Measurements from ENCODE around the gene ELK1.

Gene ELK1

DNA sequence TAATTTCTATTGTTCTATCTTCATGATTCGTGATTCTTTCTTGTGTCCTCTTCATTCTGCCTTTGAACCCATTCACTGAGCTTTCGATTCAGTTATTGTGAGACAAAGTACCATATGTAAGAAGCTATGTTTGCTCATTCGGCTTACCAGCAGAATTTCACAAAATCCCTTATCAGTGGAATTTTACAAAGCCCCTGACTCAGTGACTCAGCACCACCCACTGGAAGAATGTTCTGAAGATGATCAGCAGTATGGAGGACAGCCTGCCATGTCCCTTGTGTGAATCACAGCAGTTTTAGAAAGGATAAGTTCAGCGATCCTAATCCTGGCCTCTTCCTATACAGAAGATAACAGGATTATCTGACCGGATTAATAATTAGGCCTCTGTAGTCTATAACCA, 14.4 kb upstream of the ELK1 start:
- no peaks in the 10 kb centered on the region for H3K9me3 ChIP-seq
- H3K4me3 ChIP-seq = no peak overlapping the region
- TF ChIP-seq Cebpa-rat (IDR thresholded peaks at IDR 0.05) = no peak
- no peak overlapping the region for H3K4me2 ChIP-seq
- H3K27me3 ChIP-seq = peaks cover 57% of the 10 kb centered on the region
- H3K4me1 ChIP-seq = peaks cover 2% of the 10 kb centered on the region
- no peak overlapping the region for H3K9ac ChIP-seq
- no peaks in the 10 kb centered on the region; the same call in 1 of the 2 replicates for H4K20me1 ChIP-seq
- H3K36me3 ChIP-seq = no peaks in the 10 kb centered on the region
- no peak overlapping the region for H3K27ac ChIP-seq

- no peak overlapping the region for H3K4me2 ChIP-seq
- H3K27ac ChIP-seq = no peak overlapping the region
Observed at GRCh38 chrX:47662144-47662657, 11.8 kb upstream of the ELK1 start.

DNA sequence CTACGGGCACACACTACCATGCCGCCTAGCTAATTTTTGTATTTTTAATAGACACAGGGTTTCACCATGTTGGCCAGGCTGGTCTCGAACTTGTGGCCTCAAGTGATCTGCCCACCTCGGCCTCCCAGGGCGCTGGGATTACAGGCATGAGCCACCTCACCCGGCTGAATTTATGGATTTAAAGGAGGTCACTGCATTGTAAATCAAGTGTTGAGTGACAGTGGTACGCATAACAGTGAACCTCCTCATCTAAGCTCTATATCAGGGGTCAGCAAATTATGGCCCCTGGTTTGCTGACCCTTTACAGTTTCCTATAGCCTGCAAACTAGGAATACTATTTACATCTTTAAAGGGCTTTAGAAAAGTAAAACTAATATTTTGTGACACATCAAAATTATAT, 11.2 kb upstream of the ELK1 start:
- peaks cover 10% of the 10 kb centered on the region; the same call in 1 of the 2 replicates for H4K20me1 ChIP-seq
- H3K4me1 ChIP-seq = peaks cover 7% of the 10 kb centered on the region
- H3K27ac ChIP-seq = no peak overlapping the region
- peaks cover 62% of the 10 kb centered on the region for H3K27me3 ChIP-seq
- H3K4me2 ChIP-seq = no peak overlapping the region
- H3K36me3 ChIP-seq = peaks cover 13% of the 10 kb centered on the region
- 0 out of 2 replicates have a peak, but pooled peaks cover 8% of the 10 kb centered on the region for H3K9me3 ChIP-seq
- H3K9ac ChIP-seq = no peak overlapping the region
- H3K4me3 ChIP-seq = no peak overlapping the region
- no peak for TF ChIP-seq Cebpa-rat (IDR thresholded peaks at IDR 0.05)

More at GRCh38 chrX:47662144-47662657, 11.8 kb upstream of the ELK1 start:
- Histone ChIP-seq H3K36me3 (peaks cover 6% of the 10 kb centered on the region), H3K4me3 (no peak overlapping the region), H3K9ac (no peak overlapping the region), H3K27me3 (peaks cover 59% of the 10 kb centered on the region), H4K20me1 (peaks cover 8% of the 10 kb centered on the region; the same call in 1 of the 2 replicates), H3K4me1 (peaks cover 7% of the 10 kb centered on the region), H3K9me3 (0 out of 2 replicates have a peak, but pooled peaks cover 8% of the 10 kb centered on the region)
- TF ChIP-seq Cebpa-rat (IDR thresholded peaks at IDR 0.05) = no peak

- Histone ChIP-seq H4K20me1 (peaks cover 10% of the 10 kb centered on the region; the same call in 1 of the 2 replicates), H3K4me1 (peaks cover 7% of the 10 kb centered on the region), H3K4me3 (peak overlapping the region; percentile 70), H3K9me3 (0 out of 2 replicates have a peak, but pooled peaks cover 8% of the 10 kb centered on the region), H3K27me3 (peaks cover 62% of the 10 kb centered on the region), H3K36me3 (peaks cover 32% of the 10 kb centered on the region), H3K9ac (0 out of 2 replicates have a peak overlapping the region, but pooled peaks have one; percentile 86), H3K27ac (peak overlapping the region; percentile 89; the same call in 1 of the 2 replicates), H3K4me2 (peak overlapping the region; percentile 57)
- no peak for TF ChIP-seq Cebpa-rat (IDR thresholded peaks at IDR 0.05)
Observed at GRCh38 chrX:47659421-47659726, 9.0 kb upstream of the ELK1 start.

GRCh38 chrX:47658684-47659420, 8.5 kb upstream of the ELK1 start, which contains the start of gene UXT:
UXT (minus strand) TSS chrX:47659180; CDS start chrX:47658927, 253 bp downstream.
- H3K4me2 ChIP-seq = peak within 1 kb of the TSS; percentile 61
- peak within 1 kb of the TSS; percentile 89 for H3K27ac ChIP-seq
- no peak for TF ChIP-seq Cebpa-rat (IDR thresholded peaks at IDR 0.05)
- H3K4me1 ChIP-seq = peaks cover 7% of the 10 kb centered on the region
- peak within 1 kb of the TSS; percentile 86 for H3K9ac ChIP-seq
- H3K27me3 ChIP-seq = peaks cover 62% of the 10 kb centered on the region
- H3K9me3 ChIP-seq = 0 out of 2 replicates have a peak, but pooled peaks cover 8% of the 10 kb centered on the region
- peaks cover 37% of the 10 kb centered on the region for H3K36me3 ChIP-seq
- H3K4me3 ChIP-seq = peak within 1 kb of the TSS; percentile 70
- peaks cover 10% of the 10 kb centered on the region; the same call in 1 of the 2 replicates for H4K20me1 ChIP-seq

GRCh38 chrX:47658301-47658683, 7.9 kb upstream of the ELK1 start:
- Histone ChIP-seq H3K36me3 (peaks cover 43% of the 10 kb centered on the region), H3K4me1 (peaks cover 7% of the 10 kb centered on the region), H3K9ac (peak overlapping the region; percentile 86), H4K20me1 (peaks cover 10% of the 10 kb centered on the region; the same call in 1 of the 2 replicates), H3K27ac (peak overlapping the region; percentile 89), H3K9me3 (0 out of 2 replicates have a peak, but pooled peaks cover 8% of the 10 kb centered on the region), H3K4me3 (peak overlapping the region; percentile 70), H3K27me3 (peaks cover 62% of the 10 kb centered on the region), H3K4me2 (peak overlapping the region; percentile 61)
- no peak for TF ChIP-seq Cebpa-rat (IDR thresholded peaks at IDR 0.05)

- TF ChIP-seq Cebpa-rat (IDR thresholded peaks at IDR 0.05) = no peak
- peaks cover 27% of the 10 kb centered on the region for H3K4me1 ChIP-seq
- peaks cover 38% of the 10 kb centered on the region for H3K36me3 ChIP-seq
- no peak overlapping the region for H3K27ac ChIP-seq
- peaks cover 30% of the 10 kb centered on the region; the same call in 1 of the 2 replicates for H4K20me1 ChIP-seq
- H3K9me3 ChIP-seq = no peaks in the 10 kb centered on the region
- H3K4me3 ChIP-seq = peak overlapping the region; percentile 77
- peaks cover 64% of the 10 kb centered on the region for H3K27me3 ChIP-seq
- peak overlapping the region; percentile 69 for H3K4me2 ChIP-seq
- H3K9ac ChIP-seq = 0 out of 2 replicates have a peak overlapping the region, but pooled peaks have one; percentile 18
Observed at GRCh38 chrX:47651043-47651905, 911 bp upstream of the ELK1 start.

GRCh38 chrX:47649781-47650163, 591 bp downstream of the ELK1 start:
- no peak for TF ChIP-seq Cebpa-rat (IDR thresholded peaks at IDR 0.05)
- H3K36me3 ChIP-seq = peaks cover 23% of the 10 kb centered on the region
- no peak overlapping the region for H3K27ac ChIP-seq
- H3K9ac ChIP-seq = peak overlapping the region; percentile 78; the same call in 1 of the 2 replicates
- peaks cover 56% of the 10 kb centered on the region for H3K27me3 ChIP-seq
- H3K4me1 ChIP-seq = peaks cover 27% of the 10 kb centered on the region
- H4K20me1 ChIP-seq = peaks cover 44% of the 10 kb centered on the region
- peak overlapping the region; percentile 85 for H3K4me2 ChIP-seq
- H3K4me3 ChIP-seq = peak overlapping the region; percentile 77
- no peaks in the 10 kb centered on the region for H3K9me3 ChIP-seq

- TF ChIP-seq Cebpa-rat (IDR thresholded peaks at IDR 0.05) = no peak
- H3K4me2 ChIP-seq = peak overlapping the region; percentile 85
- peaks cover 56% of the 10 kb centered on the region for H3K27me3 ChIP-seq
- H3K27ac ChIP-seq = no peak overlapping the region
- peak overlapping the region; percentile 77 for H3K4me3 ChIP-seq
- H4K20me1 ChIP-seq = peaks cover 48% of the 10 kb centered on the region
- H3K36me3 ChIP-seq = peaks cover 20% of the 10 kb centered on the region
- no peaks in the 10 kb centered on the region for H3K9me3 ChIP-seq
- peak overlapping the region; percentile 63 for H3K9ac ChIP-seq
- peaks cover 31% of the 10 kb centered on the region for H3K4me1 ChIP-seq
Observed at GRCh38 chrX:47649271-47649670, 1.1 kb downstream of the ELK1 start.
